HEK293 (cell line): ENCODE data around the gene USP22.

Source experiments
- CTCF ChIA-PET: fragments of 350-600 bp; formaldehyde crosslinking; extraction: SDS; loops from one replicate; lab custom pipeline; 2021; ENCODE audit warnings: antibody characterized with exemption; lab: Yijun Ruan, JAX
- POLR2A ChIA-PET: fragments of 300-600 bp; formaldehyde crosslinking; extraction: SDS; loops from one replicate; lab custom pipeline; 2020; ENCODE audit warnings: antibody characterized with exemption, inconsistent platforms; lab: Yijun Ruan, JAX
- H3K27ac ChIP-seq: fragments of 200-500 bp; sonication (Bioruptor generic); 2 replicates; pipeline ENCODE4 v1.5.1; 2014; ENCODE audit warnings: low read depth, low read length, control low read depth, inconsistent platforms; ENCODE audit errors: extremely low read depth
- H3K36me3 ChIP-seq, 2 experiments: fragments of 200-500 bp in 1 of 2; sonication (Bioruptor generic) in 1 of 2; 1 replicate in 1 of 2; 2 replicates in 1 of 2; pipeline ENCODE4 v1.5.1; 2014 to 2017; ENCODE audit warnings: inconsistent platforms in 2 of 2, low read length in 2 of 2; ENCODE audit not compliant: control insufficient read depth in 2 of 2, insufficient read depth in 1 of 2
- H3K4me1 ChIP-seq: fragments of 200-500 bp; sonication (Bioruptor generic); 2 replicates; pipeline ENCODE4 v1.5.1; 2014; ENCODE audit warnings: mild to moderate bottlenecking, low read length, inconsistent platforms; ENCODE audit not compliant: control insufficient read depth, insufficient read depth
- H3K4me3 ChIP-seq: 2 replicates; pipeline ENCODE4 v1.5.1; 2011; ENCODE audit warnings: low read depth, mild to moderate bottlenecking, control low read depth, low read length, moderate library complexity
- H3K9me3 ChIP-seq: fragments of 200-500 bp; sonication (Bioruptor generic); 2 replicates; pipeline ENCODE4 v1.5.1; 2014; ENCODE audit warnings: low read depth, low read length, inconsistent platforms; ENCODE audit not compliant: control insufficient read depth, insufficient read depth
- EGR2 ChIP-seq: fragments of 450-650 bp; formaldehyde crosslinking; IDR thresholded peaks from 2 replicates; pipeline ENCODE4 v1.5.1; 2016; ENCODE audit warnings: low read depth, missing biosample characterization, missing genetic modification characterization
- MYNN ChIP-seq: fragments of 450-650 bp; formaldehyde crosslinking; IDR thresholded peaks from 2 replicates; pipeline ENCODE4 v1.5.1; 2016; ENCODE audit warnings: missing biosample characterization, missing genetic modification characterization, borderline replicate concordance
- SCRT2 ChIP-seq: fragments of 450-650 bp; formaldehyde crosslinking; IDR thresholded peaks from 2 replicates; pipeline ENCODE4 v1.5.1; 2016; ENCODE audit warnings: missing biosample characterization, missing genetic modification characterization
- YY1 ChIP-seq: fragments of 450-650 bp; formaldehyde crosslinking; IDR thresholded peaks from 2 replicates; pipeline ENCODE4 v1.5.1; 2018; ENCODE audit warnings: missing biosample characterization, missing genetic modification characterization
- ZBTB7A ChIP-seq: fragments of 450-650 bp; formaldehyde crosslinking; IDR thresholded peaks from 2 replicates; pipeline ENCODE4 v1.5.1; 2016; ENCODE audit warnings: low read depth, missing biosample characterization, missing genetic modification characterization
- ZFHX2 ChIP-seq: fragments of 450-650 bp; formaldehyde crosslinking; conservative IDR thresholded peaks from 2 replicates; pipeline ENCODE4 v1.5.1; 2016; ENCODE audit warnings: missing biosample characterization, missing genetic modification characterization
- ZNF112 ChIP-seq: fragments of 450-650 bp; formaldehyde crosslinking; IDR thresholded peaks from 2 replicates; pipeline ENCODE4 v1.5.0; 2017; ENCODE audit warnings: missing biosample characterization, missing genetic modification characterization
- ZNF146 ChIP-seq: fragments of 450-650 bp; formaldehyde crosslinking; IDR thresholded peaks from 2 replicates; pipeline ENCODE4 v1.5.1; 2016; ENCODE audit warnings: missing biosample characterization, missing genetic modification characterization
- ZNF19 ChIP-seq: fragments of 450-650 bp; formaldehyde crosslinking; IDR thresholded peaks from 2 replicates; pipeline ENCODE4; 2016; ENCODE audit warnings: missing biosample characterization, missing genetic modification characterization, low read depth
- ZNF223 ChIP-seq: fragments of 450-650 bp; formaldehyde crosslinking; IDR thresholded peaks from 2 replicates; pipeline ENCODE4 v1.5.1; 2016; ENCODE audit warnings: missing biosample characterization, missing genetic modification characterization
- ZNF302 ChIP-seq: fragments of 450-650 bp; formaldehyde crosslinking; IDR thresholded peaks from 2 replicates; pipeline ENCODE4 v1.5.1; 2016; ENCODE audit warnings: missing biosample characterization, missing genetic modification characterization, low read depth
- ZNF341 ChIP-seq: fragments of 450-650 bp; formaldehyde crosslinking; IDR thresholded peaks from 2 replicates; pipeline ENCODE4; 2016; ENCODE audit warnings: low read depth, missing biosample characterization, missing genetic modification characterization
- ZNF501 ChIP-seq: fragments of 450-650 bp; formaldehyde crosslinking; IDR thresholded peaks from 2 replicates; pipeline ENCODE4 v1.5.1; 2016; ENCODE audit warnings: missing biosample characterization, missing genetic modification characterization
- ZNF544 ChIP-seq: fragments of 450-650 bp; formaldehyde crosslinking; IDR thresholded peaks from 2 replicates; pipeline ENCODE4 v1.5.0; 2017; ENCODE audit warnings: missing biosample characterization, missing genetic modification characterization
- ZNF621 ChIP-seq: fragments of 450-650 bp; formaldehyde crosslinking; IDR thresholded peaks from 2 replicates; pipeline ENCODE4 v1.5.1; 2017; ENCODE audit warnings: missing biosample characterization, missing genetic modification characterization
- ZNF629 ChIP-seq: fragments of 450-650 bp; formaldehyde crosslinking; IDR thresholded peaks from 2 replicates; pipeline ENCODE4 v1.5.1; 2017; ENCODE audit warnings: missing biosample characterization, missing genetic modification characterization
- ZNF677 ChIP-seq: fragments of 450-650 bp; IDR thresholded peaks from 2 replicates; pipeline ENCODE4 v1.5.0; 2018; ENCODE audit warnings: missing biosample characterization, mild to moderate bottlenecking, missing genetic modification characterization, moderate library complexity
- ZNF701 ChIP-seq: fragments of 450-650 bp; formaldehyde crosslinking; IDR thresholded peaks from 2 replicates; pipeline ENCODE4 v1.5.1; 2016; ENCODE audit warnings: missing biosample characterization, missing genetic modification characterization
- TF ChIP-seq, protein P1 (sequence below): fragments of 450-650 bp; formaldehyde crosslinking; IDR thresholded peaks from 2 replicates; pipeline ENCODE4 v1.5.1; 2016; ENCODE audit warnings: missing biosample characterization, missing genetic modification characterization, low read depth
- TF ChIP-seq, protein P2 (sequence below): fragments of 450-650 bp; formaldehyde crosslinking; IDR thresholded peaks from 2 replicates; pipeline ENCODE4 v1.5.1; 2016; ENCODE audit warnings: missing biosample characterization, missing genetic modification characterization
- TF ChIP-seq, protein P3 (sequence below): fragments of 450-650 bp; formaldehyde crosslinking; IDR thresholded peaks from 2 replicates; pipeline ENCODE4 v1.5.1; 2016; ENCODE audit warnings: missing biosample characterization, missing genetic modification characterization

USP22 gene

DNA sequence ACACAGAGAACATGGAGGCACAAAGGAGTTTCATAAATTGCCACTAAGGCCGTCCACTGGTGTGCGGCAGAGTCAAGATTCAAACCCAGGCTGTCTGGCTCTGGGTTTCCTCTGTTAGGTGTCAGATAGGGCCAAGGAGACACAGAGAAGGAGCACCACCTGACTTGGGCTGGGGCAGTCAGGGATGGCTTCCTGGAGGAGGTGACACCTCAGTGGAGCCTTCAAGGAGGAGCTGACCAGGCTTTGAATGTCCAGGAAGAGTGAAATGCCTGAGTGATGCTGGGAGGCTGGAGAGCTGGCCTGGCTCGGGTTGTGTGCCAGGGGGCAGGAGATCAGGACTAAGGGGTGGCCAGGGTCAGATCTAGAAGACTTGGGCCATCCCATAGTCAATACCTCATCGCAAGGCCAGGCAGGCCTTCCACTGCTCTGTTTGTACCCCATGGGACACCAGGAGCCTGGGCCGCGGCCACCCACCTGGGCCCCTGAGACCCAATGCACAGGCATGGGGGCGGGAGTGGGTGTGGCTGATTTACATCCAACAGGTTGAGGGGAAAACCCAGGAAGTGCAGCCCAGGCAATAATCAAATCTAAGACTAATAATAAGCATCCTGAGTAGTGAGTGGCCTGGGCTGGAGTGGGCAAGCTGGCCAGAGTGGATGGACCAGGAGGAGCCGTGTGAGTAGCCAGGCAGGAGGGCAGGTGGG is 73.7 kb downstream of the USP22 start:
- CTCF ChIA-PET: no interaction called here
- H3K36me3 ChIP-seq: no peaks in the 10 kb centered on the region
- POLR2A ChIA-PET: no interaction called here
- H3K9me3 ChIP-seq: no peaks in the 10 kb centered on the region
- TF ChIP-seq SCRT2 (tag by site-specific recombination) (0 out of 2 replicates have a peak, but pooled peaks have one; percentile 16), EGR2 (tag by site-specific recombination) (0 out of 2 replicates have a peak, but pooled peaks have one; percentile 38), ZFHX2 (peak; percentile 48), MYNN (no peak), ZNF701 (tag by site-specific recombination) (no peak), ZBTB7A (tag by site-specific recombination) (no peak), ZNF621 (tag by site-specific recombination) (no peak), ZNF112 (no peak), ZNF629 (no peak)
- TF ChIP-seq, all 188 proteins: peak for 3
- Histone ChIP-seq H3K27ac (no peak overlapping the region), H3K4me3 (no peak overlapping the region), H3K4me1 (no peaks in the 10 kb centered on the region)

DNA sequence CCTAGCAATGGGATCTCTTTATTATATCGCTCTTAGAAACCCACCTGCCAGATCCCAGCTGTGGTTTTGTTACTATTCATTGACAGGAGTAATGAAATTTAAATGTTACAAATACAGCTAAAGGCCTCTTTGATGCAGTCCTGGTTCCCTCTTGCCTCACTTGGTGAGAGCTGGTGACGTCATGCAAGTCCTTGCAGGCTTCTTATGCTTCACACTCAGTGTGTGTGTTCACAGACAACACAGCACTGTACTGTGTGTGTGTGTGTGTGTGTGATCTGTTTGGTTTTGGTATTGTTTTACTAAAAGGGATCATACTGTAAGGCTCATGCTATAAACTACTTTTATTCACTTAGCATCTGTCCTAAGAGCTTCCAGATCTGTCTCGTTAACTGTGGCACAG is 75.0 kb downstream of the USP22 start:
- H3K36me3 ChIP-seq: no peaks in the 10 kb centered on the region
- no peaks in the 10 kb centered on the region for H3K4me1 ChIP-seq
- TF ChIP-seq, protein P1, sequence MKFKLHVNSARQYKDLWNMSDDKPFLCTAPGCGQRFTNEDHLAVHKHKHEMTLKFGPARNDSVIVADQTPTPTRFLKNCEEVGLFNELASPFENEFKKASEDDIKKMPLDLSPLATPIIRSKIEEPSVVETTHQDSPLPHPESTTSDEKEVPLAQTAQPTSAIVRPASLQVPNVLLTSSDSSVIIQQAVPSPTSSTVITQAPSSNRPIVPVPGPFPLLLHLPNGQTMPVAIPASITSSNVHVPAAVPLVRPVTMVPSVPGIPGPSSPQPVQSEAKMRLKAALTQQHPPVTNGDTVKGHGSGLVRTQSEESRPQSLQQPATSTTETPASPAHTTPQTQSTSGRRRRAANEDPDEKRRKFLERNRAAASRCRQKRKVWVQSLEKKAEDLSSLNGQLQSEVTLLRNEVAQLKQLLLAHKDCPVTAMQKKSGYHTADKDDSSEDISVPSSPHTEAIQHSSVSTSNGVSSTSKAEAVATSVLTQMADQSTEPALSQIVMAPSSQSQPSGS (tag by site-specific recombination): peak; percentile 85
- no peak for TF ChIP-seq ZNF19 (tag by site-specific recombination)
- TF ChIP-seq, protein P2, sequence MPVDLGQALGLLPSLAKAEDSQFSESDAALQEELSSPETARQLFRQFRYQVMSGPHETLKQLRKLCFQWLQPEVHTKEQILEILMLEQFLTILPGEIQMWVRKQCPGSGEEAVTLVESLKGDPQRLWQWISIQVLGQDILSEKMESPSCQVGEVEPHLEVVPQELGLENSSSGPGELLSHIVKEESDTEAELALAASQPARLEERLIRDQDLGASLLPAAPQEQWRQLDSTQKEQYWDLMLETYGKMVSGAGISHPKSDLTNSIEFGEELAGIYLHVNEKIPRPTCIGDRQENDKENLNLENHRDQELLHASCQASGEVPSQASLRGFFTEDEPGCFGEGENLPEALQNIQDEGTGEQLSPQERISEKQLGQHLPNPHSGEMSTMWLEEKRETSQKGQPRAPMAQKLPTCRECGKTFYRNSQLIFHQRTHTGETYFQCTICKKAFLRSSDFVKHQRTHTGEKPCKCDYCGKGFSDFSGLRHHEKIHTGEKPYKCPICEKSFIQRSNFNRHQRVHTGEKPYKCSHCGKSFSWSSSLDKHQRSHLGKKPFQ (tag by site-specific recombination): peak; percentile 70
- ChIA-PET POLR2A (no interaction called here), CTCF (interaction anchor here (1.0 kb wide), 1 partner anchor 25 kb away, joined by 3 read pairs; no protein-coding TSS in a partner anchor)
- no peak overlapping the region for H3K4me3 ChIP-seq
- no peak overlapping the region for H3K27ac ChIP-seq
- H3K9me3 ChIP-seq: no peaks in the 10 kb centered on the region

DNA sequence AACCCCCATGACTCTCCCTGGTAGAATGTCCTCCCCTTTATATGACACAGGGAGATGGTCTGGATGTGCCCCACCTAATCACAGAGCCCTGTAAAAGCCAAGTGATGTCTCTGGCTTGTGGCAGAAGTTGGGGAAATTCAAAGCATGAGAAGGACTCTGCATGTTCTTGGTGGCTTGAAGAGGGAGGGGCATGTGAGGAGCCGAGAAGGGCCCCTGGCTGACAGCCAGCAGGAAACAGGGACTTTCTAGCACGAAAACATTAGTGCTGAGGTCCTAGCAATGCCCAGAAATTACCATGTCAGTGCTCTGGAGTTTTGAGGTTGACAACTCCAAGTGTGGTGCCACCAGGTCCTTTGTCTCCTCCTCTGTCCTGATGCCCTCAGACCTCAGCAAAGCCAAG is 75.9 kb downstream of the USP22 start:
- H3K4me3 ChIP-seq: no peak overlapping the region
- no peaks in the 10 kb centered on the region for H3K36me3 ChIP-seq
- H3K9me3 ChIP-seq: no peaks in the 10 kb centered on the region
- no peak overlapping the region for H3K27ac ChIP-seq
- TF ChIP-seq ZNF302 (tag by site-specific recombination) (no peak), ZNF341 (tag by site-specific recombination) (peak; percentile 69), ZNF677 (no peak)
- TF ChIP-seq, all 188 proteins: peak for 1
- POLR2A ChIA-PET: no interaction called here
- CTCF ChIA-PET: no interaction called here
- H3K4me1 ChIP-seq: no peaks in the 10 kb centered on the region

DNA sequence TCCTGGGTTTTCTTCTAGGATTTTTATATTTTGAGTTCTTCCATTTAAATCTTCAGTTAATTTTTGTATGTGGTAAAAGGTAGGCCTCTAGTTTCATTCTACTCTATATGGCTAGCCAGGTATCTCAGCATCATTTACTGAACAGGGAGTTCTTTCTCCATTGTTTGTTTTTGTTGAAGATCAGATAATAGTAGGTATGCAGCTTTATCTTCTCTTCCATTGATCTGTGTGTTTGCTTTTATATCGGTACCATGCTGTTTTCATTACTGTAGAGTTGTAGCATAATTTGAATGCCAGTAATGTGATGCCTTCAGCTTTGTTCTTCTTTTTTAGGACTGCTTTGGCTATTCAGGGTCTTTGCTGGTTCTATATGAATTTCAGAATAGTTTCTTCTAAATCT is 77.3 kb downstream of the USP22 start:
- Histone ChIP-seq H3K4me1 (no peaks in the 10 kb centered on the region), H3K36me3 (no peaks in the 10 kb centered on the region), H3K9me3 (no peaks in the 10 kb centered on the region), H3K27ac (no peak overlapping the region), H3K4me3 (no peak overlapping the region)
- POLR2A ChIA-PET: no interaction called here
- TF ChIP-seq ZNF146 (no peak), ZNF501 (tag by site-specific recombination) (no peak), ZNF223 (tag by site-specific recombination) (no peak), ZNF544 (no peak), YY1 (tag by site-specific recombination) (no peak)
- TF ChIP-seq, protein P3, sequence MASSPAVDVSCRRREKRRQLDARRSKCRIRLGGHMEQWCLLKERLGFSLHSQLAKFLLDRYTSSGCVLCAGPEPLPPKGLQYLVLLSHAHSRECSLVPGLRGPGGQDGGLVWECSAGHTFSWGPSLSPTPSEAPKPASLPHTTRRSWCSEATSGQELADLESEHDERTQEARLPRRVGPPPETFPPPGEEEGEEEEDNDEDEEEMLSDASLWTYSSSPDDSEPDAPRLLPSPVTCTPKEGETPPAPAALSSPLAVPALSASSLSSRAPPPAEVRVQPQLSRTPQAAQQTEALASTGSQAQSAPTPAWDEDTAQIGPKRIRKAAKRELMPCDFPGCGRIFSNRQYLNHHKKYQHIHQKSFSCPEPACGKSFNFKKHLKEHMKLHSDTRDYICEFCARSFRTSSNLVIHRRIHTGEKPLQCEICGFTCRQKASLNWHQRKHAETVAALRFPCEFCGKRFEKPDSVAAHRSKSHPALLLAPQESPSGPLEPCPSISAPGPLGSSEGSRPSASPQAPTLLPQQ (tag by site-specific recombination): no peak
- CTCF ChIA-PET: interaction anchor here (0.5 to 0.6 kb wide), 2 partner anchors 132 to 183 kb away, joined by 3 to 6 read pairs; no protein-coding TSS in a partner anchor
